DND-41 (cell line): ENCODE results near the gene MTOR.

Source experiments
- ATAC-seq: fragments of 200-7000 bp; cut with Tn5 transposase; 3 replicates; pipeline ENCODE4 v1.9.1; 2021; ENCODE audit warnings: low read depth; ENCODE audit not compliant: insufficient read depth
- DNase-seq: peaks from one replicate; pipeline ENCODE4 v3.0.0-alpha.2; 2020
- H2AFZ ChIP-seq: 2 replicates; pipeline ENCODE4 v1.6.0; 2012; ENCODE audit warnings: low read depth, low read length
- H3K27ac ChIP-seq: 2 replicates; pipeline ENCODE4 v1.5.1; 2012; ENCODE audit warnings: low read length, inconsistent platforms
- H3K27me3 ChIP-seq: fragments of 200-600 bp; sonication (generic); 2 replicates; pipeline ENCODE4 v1.6.0; 2012; ENCODE audit warnings: low read length, mild to moderate bottlenecking, inconsistent platforms; ENCODE audit not compliant: insufficient read depth, poor library complexity
- H3K36me3 ChIP-seq: 2 replicates; pipeline ENCODE4 v1.5.1; 2012; ENCODE audit warnings: low read length, inconsistent platforms; ENCODE audit not compliant: insufficient read depth
- H3K4me1 ChIP-seq: 2 replicates; pipeline ENCODE4 v1.5.1; 2012; ENCODE audit warnings: mild to moderate bottlenecking, low read length; ENCODE audit not compliant: insufficient read depth
- H3K4me2 ChIP-seq: 2 replicates; pipeline ENCODE4 v1.6.0; 2012; ENCODE audit warnings: mild to moderate bottlenecking, moderate library complexity, low read length, inconsistent platforms; ENCODE audit not compliant: insufficient read depth
- H3K4me3 ChIP-seq, 2 experiments: fragments of 200-600 bp in 1 of 2; shearing (Covaris generic) in 1 of 2; 2 replicates each; pipeline ENCODE4 v1.5.1; 2012 to 2016; ENCODE audit warnings: inconsistent platforms in 2 of 2, low read length in 2 of 2, mild to moderate bottlenecking in 2 of 2, low read depth in 1 of 2, moderate library complexity in 1 of 2
- H3K79me2 ChIP-seq: 2 replicates; pipeline ENCODE4 v1.6.0; 2012; ENCODE audit warnings: low read length, inconsistent platforms; ENCODE audit not compliant: insufficient read depth
- H3K9ac ChIP-seq: 2 replicates; pipeline ENCODE4 v1.6.0; 2012; ENCODE audit warnings: low read depth, mild to moderate bottlenecking, inconsistent platforms, low read length, moderate library complexity
- H3K9me3 ChIP-seq: 2 replicates; pipeline ENCODE4 v1.5.1; 2012; ENCODE audit warnings: low read length, moderate library complexity, mild to moderate bottlenecking, inconsistent platforms; ENCODE audit not compliant: insufficient read depth, severe bottlenecking
- H4K20me1 ChIP-seq: 2 replicates; pipeline ENCODE4 v1.6.0; 2012; ENCODE audit warnings: low read length; ENCODE audit not compliant: insufficient read depth
- CTCF ChIP-seq: IDR thresholded peaks from 2 replicates; pipeline ENCODE4 v1.5.1; 2012; ENCODE audit warnings: borderline replicate concordance, low read length, moderate library complexity, mild to moderate bottlenecking; ENCODE audit not compliant: poor library complexity, severe bottlenecking; ENCODE audit errors: extremely low read depth
- EZH2 ChIP-seq: IDR thresholded peaks from 3 replicates; pipeline ENCODE4 v1.6.1; 2012; ENCODE audit warnings: borderline replicate concordance, low read depth, mild to moderate bottlenecking, moderate library complexity, low read length, inconsistent platforms; ENCODE audit not compliant: severe bottlenecking

The MTOR gene

GRCh38 chr1:11286735-11287410, 24.5 kb upstream of the MTOR start:
- ATAC-seq (no peak), DNase-seq (no peak)
- H3K27ac ChIP-seq: no peak overlapping the region
- no peaks in the 10 kb centered on the region for H3K9me3 ChIP-seq
- H3K36me3 ChIP-seq: peaks cover 63% of the 10 kb centered on the region
- TF ChIP-seq CTCF (no peak), EZH2 (no peak)
- H3K27me3 ChIP-seq: no peaks in the 10 kb centered on the region
- no peaks in the 10 kb centered on the region for H3K4me1 ChIP-seq
- peaks cover 10% of the 10 kb centered on the region; the same call in 1 of the 2 replicates for H4K20me1 ChIP-seq
- no peak overlapping the region for H3K4me2 ChIP-seq
- peaks cover 29% of the 10 kb centered on the region for H3K79me2 ChIP-seq
- H2AFZ ChIP-seq: no peak overlapping the region
- H3K9ac ChIP-seq: no peak overlapping the region
- no peak overlapping the region for H3K4me3 ChIP-seq

- Histone ChIP-seq H3K27ac (no peak overlapping the region), H3K27me3 (no peaks in the 10 kb centered on the region), H4K20me1 (peaks cover 10% of the 10 kb centered on the region; the same call in 1 of the 2 replicates), H2AFZ (no peak overlapping the region), H3K9ac (no peak overlapping the region), H3K4me2 (no peak overlapping the region), H3K9me3 (no peaks in the 10 kb centered on the region), H3K4me1 (peaks cover under 1% of the 10 kb centered on the region; the same call in 1 of the 2 replicates), H3K79me2 (peaks cover 35% of the 10 kb centered on the region), H3K4me3 (no peak overlapping the region), H3K36me3 (peaks cover 70% of the 10 kb centered on the region)
- TF ChIP-seq EZH2 (no peak), CTCF (peak; percentile 15)
- ATAC-seq (no peak), DNase-seq (no peak)
These were observed 23.8 kb upstream of the MTOR start for GRCh38 chr1:11285883-11286734.

- Histone ChIP-seq H2AFZ (no peak overlapping the region), H3K4me1 (peaks cover 4% of the 10 kb centered on the region; the same call in 1 of the 2 replicates), H3K9ac (no peak overlapping the region), H3K79me2 (peaks cover 41% of the 10 kb centered on the region), H3K27ac (no peak overlapping the region), H4K20me1 (peaks cover 10% of the 10 kb centered on the region; the same call in 1 of the 2 replicates), H3K4me3 (no peak overlapping the region), H3K9me3 (no peaks in the 10 kb centered on the region), H3K4me2 (no peak overlapping the region), H3K27me3 (no peaks in the 10 kb centered on the region), H3K36me3 (peaks cover 74% of the 10 kb centered on the region)
- ATAC-seq (no peak), DNase-seq (no peak)
- TF ChIP-seq EZH2 (no peak), CTCF (no peak)
These were observed 22.4 kb upstream of the MTOR start for GRCh38 chr1:11284784-11285183.
